Left lung (tissue), 10 donors: ENCODE results near the gene TFDP1. TPM values are rescaled to one million over a fixed set of nuclear protein-coding genes. Genes with fewer than 3 reads are reported as not detected.

Source experiments
- ATAC-seq: fragments of 200-7000 bp; cut with Tn5 transposase; one replicate; pipeline ENCODE4 v1.9.1; 2020; ENCODE audit warnings: moderate library complexity
- DNase-seq, 4 donors: peaks; one replicate each; pipeline ENCODE4 v3.0.0-alpha.2; 2013 to 2020
- H3K27ac ChIP-seq, 2 donors: fragments of 200-600 bp; sonication (generic) in 1 of 2; one replicate each; pipeline versions ENCODE4 v1.5.0 to v1.8.0; 2020 to 2021
- H3K27me3 ChIP-seq, 2 donors: fragments of 200-600 bp; sonication (generic) in 1 of 2; one replicate each; pipeline versions ENCODE4 v1.5.0 to v1.8.0; 2020 to 2021
- H3K36me3 ChIP-seq, 2 donors: fragments of 200-600 bp; sonication (generic) in 1 of 2; one replicate each; pipeline versions ENCODE4 v1.5.0 to v1.8.0; 2020 to 2021
- H3K4me1 ChIP-seq, 2 donors: fragments of 200-600 bp; one replicate each; pipeline ENCODE4 v1.8.0; 2021
- H3K4me3 ChIP-seq, 2 donors: fragments of 200-600 bp; sonication (generic) in 1 of 2; one replicate each; pipeline versions ENCODE4 v1.5.0 to v1.8.0; 2020 to 2021; ENCODE audit warnings: mild to moderate bottlenecking in 1 of 2
- H3K9me3 ChIP-seq, 2 donors: fragments of 200-600 bp; sonication (generic) in 1 of 2; one replicate each; pipeline versions ENCODE4 v1.5.0 to v1.8.0; 2020 to 2021
- CTCF ChIP-seq, 2 donors: fragments of 200-600 bp; sonication (generic) in 1 of 2; IDR thresholded peaks; one replicate each; pipeline versions ENCODE4 v1.5.0 to v1.8.0; 2021; ENCODE audit warnings: antibody characterized with exemption in 2 of 2
- intact Hi-C, 2 donors: fragments of 100-400 bp; cut with DNase I; formaldehyde crosslinking; loops; one replicate each; pipeline versions ENCODE4 v1.11.2 to v1.14.2; 2022
- polyA plus RNA-seq, 6 donors: library from polyadenylated mRNA; unstranded; fragments of 120-200 nt; gene quantifications; one replicate each; pipeline ENCODE4 v1.2.1, GENCODE V29; 2013; ENCODE audit not compliant: insufficient read length in 6 of 6
- total RNA-seq, 2 donors: library from RNA; stranded (reverse); fragmentation: NEBNext Ultra II Directional; extraction: Animal tissue kit (Norgen Biotek cat#: 25700); gene quantifications; one replicate each; pipeline ENCODE4 v1.2.1, GENCODE V29; 2021
- donor health status: DM: no; HTN: yes; CAD: no.
- donor health status: DM: no; HTN: no; CAD: no.

TFDP1 gene
- total and polyA plus RNA-seq, 8 donors = 48.8 to 99.5 (median 81.7) TPM

GRCh38 chr13:113671066-113672001 is 86.8 kb downstream of the TFDP1 start:
- H3K4me1 ChIP-seq = no peaks in the 10 kb centered on the region
- DNase-seq (peak in 2 of 4 donors; percentile 23 to 68), ATAC-seq (no peak)
- H3K27me3 ChIP-seq = no peaks in the 10 kb centered on the region
- no peaks in the 10 kb centered on the region for H3K9me3 ChIP-seq
- H3K4me3 ChIP-seq = no peak overlapping the region
- no peak overlapping the region for H3K27ac ChIP-seq
- no peak for TF ChIP-seq CTCF (IDR thresholded peaks at IDR 0.05)
- H3K36me3 ChIP-seq = no peaks in the 10 kb centered on the region
- intact Hi-C loops = no loop called here

- ATAC-seq = no peak
- H3K36me3 ChIP-seq = no peaks in the 10 kb centered on the region
- intact Hi-C loops = no loop called here
- TF ChIP-seq CTCF (IDR thresholded peaks at IDR 0.05) = no peak
- H3K27ac ChIP-seq = no peak overlapping the region
- H3K4me3 ChIP-seq = no peak overlapping the region
- DNase-seq = peak in 2 of 4 donors; percentile 15 to 73
- no peaks in the 10 kb centered on the region for H3K9me3 ChIP-seq
- H3K4me1 ChIP-seq = no peaks in the 10 kb centered on the region
- H3K27me3 ChIP-seq = no peaks in the 10 kb centered on the region
Observed at GRCh38 chr13:113672002-113672651, 87.6 kb downstream of the TFDP1 start.

Other genes with a start within 250 kb of the TFDP1 start
- gene GRTP1, start 220.6 kb upstream of the TFDP1 start, total RNA-seq = 1 to 10 TPM; 6.7 to 7.1 TPM
- 10 to 100 TPM in 3 of 6 donors, 1 to 10 TPM in 3; 4.9 to 13.5 (median 8.8) TPM for gene GRTP1, start 220.6 kb upstream of the TFDP1 start, polyA plus RNA-seq
- gene ADPRHL1, start 131.3 kb upstream of the TFDP1 start, total RNA-seq = 1 to 10 TPM; 2.0 to 2.3 TPM
- gene ADPRHL1, start 131.3 kb upstream of the TFDP1 start, polyA plus RNA-seq = 1 to 10 TPM in 4 of 6 donors, under 1 TPM in 2; 0.66 to 1.7 (median 1.3) TPM
- gene DCUN1D2, start 94.0 kb upstream of the TFDP1 start, total RNA-seq = 10 to 100 TPM; 10.3 to 19.4 TPM
- gene DCUN1D2, start 94.0 kb upstream of the TFDP1 start, polyA plus RNA-seq = 10 to 100 TPM; 17.6 to 26.3 (median 19.5) TPM
- not detected for gene ATP4B, start 73.4 kb downstream of the TFDP1 start, total RNA-seq
- under 1 TPM in 3 of 6 donors, not detected in 3; 0.28 to 0.58 (median 0.41) TPM for gene ATP4B, start 73.4 kb downstream of the TFDP1 start, polyA plus RNA-seq
- under 1 TPM in 1 of 2 donors, not detected in 1; 0.21 TPM for gene GRK1, start 82.5 kb downstream of the TFDP1 start, total RNA-seq
- gene GRK1, start 82.5 kb downstream of the TFDP1 start, polyA plus RNA-seq = 1 to 10 TPM in 5 of 6 donors, under 1 TPM in 1; 0.79 to 3.1 (median 1.5) TPM
- 10 to 100 TPM; 19.2 to 30.7 TPM for gene TMEM255B, start 174.5 kb downstream of the TFDP1 start, total RNA-seq
- 10 to 100 TPM; 10.4 to 18.0 (median 14.4) TPM for gene TMEM255B, start 174.5 kb downstream of the TFDP1 start, polyA plus RNA-seq